IPS-18a (cell line): ENCODE measurements around the gene SIK3.

Experiments
- H3K27ac ChIP-seq: one replicate; pipeline ENCODE4 v1.5.1; 2013; ENCODE audit warnings: low read length
- H3K27me3 ChIP-seq: one replicate; pipeline ENCODE4 v1.6.1; 2013; ENCODE audit warnings: mild to moderate bottlenecking, low read length; ENCODE audit not compliant: control insufficient read depth, insufficient read depth
- H3K36me3 ChIP-seq: one replicate; pipeline ENCODE4 v1.6.1; 2013; ENCODE audit warnings: low read depth, low read length; ENCODE audit not compliant: control insufficient read depth
- H3K4me1 ChIP-seq: one replicate; pipeline ENCODE4 v1.6.1; 2013; ENCODE audit warnings: low read depth, low read length; ENCODE audit not compliant: control insufficient read depth
- H3K4me3 ChIP-seq: one replicate; pipeline ENCODE4 v1.5.1; 2013; ENCODE audit warnings: low read length
- H3K9ac ChIP-seq: one replicate; pipeline ENCODE4 v1.6.1; 2013; ENCODE audit warnings: mild to moderate bottlenecking, low read length, moderate library complexity
- H3K9me3 ChIP-seq: one replicate; pipeline ENCODE4 v1.6.1; 2013; ENCODE audit warnings: low read depth, low read length; ENCODE audit not compliant: control insufficient read depth

Gene SIK3

DNA sequence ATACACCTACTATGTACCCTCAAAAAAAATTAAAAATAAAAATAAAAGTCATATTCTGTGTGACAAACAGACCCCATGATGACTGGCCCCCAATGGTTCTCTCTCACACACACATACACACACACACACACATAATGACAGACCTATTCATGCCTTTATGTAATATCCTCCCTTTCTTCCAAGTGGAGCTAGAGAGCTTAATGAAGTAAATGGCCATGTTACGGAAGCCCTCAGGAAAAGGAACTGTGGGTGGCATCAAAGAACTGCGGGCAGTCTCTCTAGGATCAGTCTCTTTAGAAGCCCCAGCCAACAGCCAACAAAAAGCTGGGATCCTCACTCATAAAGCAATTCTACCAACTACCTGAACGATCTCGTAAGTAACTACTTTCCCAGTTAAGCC, 125.5 kb downstream of the SIK3 start:
- H3K4me3 ChIP-seq: no peak overlapping the region
- H3K27ac ChIP-seq: no peak overlapping the region
- no peaks in the 10 kb centered on the region for H3K36me3 ChIP-seq
- H3K4me1 ChIP-seq: peaks cover 9% of the 10 kb centered on the region
- H3K27me3 ChIP-seq: no peaks in the 10 kb centered on the region
- H3K9ac ChIP-seq: no peak overlapping the region
- no peaks in the 10 kb centered on the region for H3K9me3 ChIP-seq

DNA sequence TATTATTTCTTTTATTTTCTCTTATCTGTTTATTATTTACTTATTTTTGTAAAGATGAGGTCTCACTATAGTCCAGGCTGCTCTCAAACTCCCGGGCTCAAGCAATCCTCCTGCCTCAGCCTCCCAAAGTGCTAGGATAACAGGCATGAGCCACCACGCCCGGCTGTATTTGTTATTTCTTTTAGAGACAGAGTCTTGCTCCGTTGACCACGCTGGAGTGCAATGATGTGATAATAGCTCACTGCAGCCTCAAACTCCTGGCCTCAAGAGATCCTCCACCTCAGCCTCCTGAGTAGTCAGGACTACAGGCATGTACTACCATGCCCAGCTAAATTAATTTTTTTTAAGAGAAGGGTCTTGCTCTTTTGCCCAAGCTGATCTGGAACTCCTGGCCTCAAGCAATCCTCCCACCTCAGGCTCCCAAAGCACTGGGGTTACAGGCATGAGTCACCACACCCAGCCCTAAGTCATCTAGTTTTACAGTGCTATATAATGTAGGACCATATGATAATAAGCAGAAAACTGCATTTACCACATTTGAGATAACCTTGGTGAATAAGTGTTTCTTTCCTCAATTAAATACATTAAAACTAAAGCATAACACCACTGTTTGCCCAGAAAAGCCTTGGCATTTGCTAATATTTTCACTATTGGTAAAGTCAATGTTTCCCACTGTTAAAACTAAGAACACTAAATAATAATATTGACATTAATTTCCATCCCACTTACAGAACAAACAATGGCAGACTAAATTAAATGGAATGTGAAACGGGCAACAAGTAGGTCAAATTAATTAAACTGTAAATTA, 127.5 kb downstream of the SIK3 start:
- Histone ChIP-seq H3K9me3 (no peaks in the 10 kb centered on the region), H3K27ac (no peak overlapping the region), H3K4me3 (no peak overlapping the region), H3K36me3 (no peaks in the 10 kb centered on the region), H3K27me3 (no peaks in the 10 kb centered on the region), H3K9ac (no peak overlapping the region), H3K4me1 (peaks cover 5% of the 10 kb centered on the region)

DNA sequence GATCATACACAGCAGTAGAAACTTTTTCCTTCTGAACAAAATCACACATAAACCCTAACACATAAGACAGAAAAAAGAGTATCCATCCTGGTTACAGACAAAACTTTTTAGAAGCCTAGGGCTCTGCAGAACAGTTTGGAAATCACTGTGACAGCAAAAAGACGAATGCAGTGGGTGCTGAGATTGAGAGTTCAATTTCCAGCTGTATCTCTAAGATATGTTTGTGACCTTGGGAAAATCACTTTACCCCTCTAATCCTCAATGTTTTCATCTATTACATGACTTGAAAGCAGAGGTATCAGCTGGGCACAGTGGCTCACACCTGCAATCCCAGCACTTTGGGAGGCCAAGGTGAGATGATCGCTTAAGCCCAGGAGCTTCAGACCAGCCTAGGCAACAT, 128.5 kb downstream of the SIK3 start:
- H3K27ac ChIP-seq: no peak overlapping the region
- no peak overlapping the region for H3K9ac ChIP-seq
- no peaks in the 10 kb centered on the region for H3K9me3 ChIP-seq
- H3K27me3 ChIP-seq: no peaks in the 10 kb centered on the region
- peaks cover 5% of the 10 kb centered on the region for H3K4me1 ChIP-seq
- no peaks in the 10 kb centered on the region for H3K36me3 ChIP-seq
- no peak overlapping the region for H3K4me3 ChIP-seq

DNA sequence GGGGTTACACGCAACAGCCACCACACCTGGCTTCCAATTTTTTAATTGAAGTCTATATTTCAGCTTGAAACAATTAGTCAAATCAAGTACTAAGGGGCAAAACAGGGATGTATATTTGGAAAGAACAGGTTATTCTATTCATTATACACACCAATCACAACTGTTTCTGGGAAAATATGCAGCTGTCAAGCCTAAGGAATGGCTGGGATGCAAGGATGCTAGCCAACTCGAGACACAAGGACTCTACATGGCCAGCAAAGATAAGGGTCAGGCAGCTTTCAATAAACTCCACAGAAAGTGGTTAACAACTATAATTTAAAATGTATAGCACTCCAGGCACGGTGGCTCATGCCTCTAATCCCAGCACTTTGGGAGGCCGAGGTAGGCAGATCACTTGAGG, 134.0 kb downstream of the SIK3 start:
- no peak overlapping the region for H3K4me3 ChIP-seq
- no peaks in the 10 kb centered on the region for H3K27me3 ChIP-seq
- H3K4me1 ChIP-seq: peaks cover 4% of the 10 kb centered on the region
- no peaks in the 10 kb centered on the region for H3K9me3 ChIP-seq
- H3K9ac ChIP-seq: no peak overlapping the region
- no peak overlapping the region for H3K27ac ChIP-seq
- H3K36me3 ChIP-seq: no peaks in the 10 kb centered on the region

DNA sequence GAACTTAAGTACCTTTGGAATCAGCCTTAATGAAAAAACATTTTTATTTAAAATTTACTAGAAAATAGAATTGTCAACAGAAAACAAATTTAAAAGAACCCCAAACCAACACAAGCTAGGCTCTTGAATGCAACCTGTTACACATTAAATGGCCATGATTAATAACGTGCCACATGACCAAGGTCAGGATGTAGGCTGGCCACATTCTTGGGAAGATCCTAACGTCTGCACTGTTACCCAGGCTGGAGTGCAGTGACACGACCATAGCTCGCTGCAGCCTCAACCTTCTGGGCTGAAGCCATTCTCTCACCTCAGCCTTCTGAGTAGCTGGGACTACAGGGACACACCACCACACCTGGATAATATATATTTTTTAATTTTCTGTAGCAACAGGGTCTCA, 134.4 kb downstream of the SIK3 start:
- no peaks in the 10 kb centered on the region for H3K27me3 ChIP-seq
- no peak overlapping the region for H3K27ac ChIP-seq
- no peak overlapping the region for H3K4me3 ChIP-seq
- no peaks in the 10 kb centered on the region for H3K9me3 ChIP-seq
- H3K36me3 ChIP-seq: no peaks in the 10 kb centered on the region
- no peak overlapping the region for H3K9ac ChIP-seq
- peaks cover 4% of the 10 kb centered on the region for H3K4me1 ChIP-seq

DNA sequence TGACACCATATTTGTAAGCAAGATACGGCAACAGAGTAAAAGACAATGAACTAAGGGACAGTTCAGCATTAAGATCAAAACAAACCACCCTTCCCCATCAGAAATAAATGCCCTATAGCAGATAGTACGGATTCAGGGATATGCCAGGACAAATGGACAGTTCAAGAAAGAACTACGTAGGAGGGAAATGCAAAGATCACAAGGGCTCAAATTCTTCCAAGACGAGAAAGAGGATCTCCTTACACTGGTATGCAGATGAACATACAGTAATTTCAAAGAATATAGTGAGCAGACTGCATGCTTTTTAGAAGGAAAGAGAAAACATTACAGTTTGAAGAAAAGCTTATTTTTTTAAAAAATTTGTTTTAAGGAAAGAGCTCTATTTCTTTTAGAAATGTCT, 136.1 kb downstream of the SIK3 start:
- Histone ChIP-seq H3K27ac (no peak overlapping the region), H3K27me3 (no peaks in the 10 kb centered on the region), H3K36me3 (no peaks in the 10 kb centered on the region)

DNA sequence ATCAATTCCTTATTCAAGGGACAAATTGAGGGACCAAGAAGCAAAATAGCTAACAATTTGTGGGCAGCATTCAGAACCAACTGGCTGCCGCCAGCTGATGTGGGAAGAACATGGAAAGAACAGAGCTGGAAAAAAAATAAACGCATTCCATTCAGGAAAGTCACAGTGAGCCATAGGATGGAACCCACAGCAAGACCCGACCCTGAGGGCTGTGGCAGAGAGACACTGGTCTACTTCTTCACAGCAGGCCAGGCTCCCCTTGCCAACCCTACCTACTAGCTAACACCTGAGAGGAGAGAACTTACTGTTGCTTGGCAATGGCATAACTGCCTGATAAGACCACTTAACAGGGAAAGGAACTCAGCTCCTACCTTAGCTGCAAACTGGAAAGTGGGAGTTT, 137.3 kb downstream of the SIK3 start:
- H3K36me3 ChIP-seq: no peaks in the 10 kb centered on the region

More for the DNA sequence above, 136.1 kb downstream of the SIK3 start:
- Histone ChIP-seq H3K9ac (no peak overlapping the region), H3K4me3 (no peak overlapping the region), H3K9me3 (no peaks in the 10 kb centered on the region), H3K4me1 (peaks cover 4% of the 10 kb centered on the region)

DNA sequence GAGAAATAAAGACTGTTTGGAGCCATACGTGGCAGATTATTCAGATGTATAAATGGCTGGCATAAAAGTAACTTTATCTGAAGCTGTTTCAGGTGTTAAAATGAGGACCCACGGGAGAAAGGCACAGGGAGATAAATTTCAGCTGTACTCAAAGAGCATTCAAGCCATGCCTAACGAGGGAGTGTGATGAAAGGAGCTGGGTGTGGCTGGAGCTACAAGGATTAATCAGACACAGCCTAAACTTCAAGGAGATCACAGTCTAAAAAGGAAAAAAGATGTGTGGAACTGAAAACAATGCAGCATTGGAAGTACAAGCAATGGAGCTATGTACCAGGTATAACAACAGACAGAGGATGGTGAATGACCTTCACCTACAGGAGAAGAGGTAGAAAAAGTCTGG, 140.0 kb downstream of the SIK3 start:
- Histone ChIP-seq H3K36me3 (peaks cover 9% of the 10 kb centered on the region), H3K27ac (no peak overlapping the region), H3K4me3 (no peak overlapping the region), H3K4me1 (peaks cover 9% of the 10 kb centered on the region), H3K9ac (no peak overlapping the region), H3K9me3 (no peaks in the 10 kb centered on the region), H3K27me3 (no peaks in the 10 kb centered on the region)

More for the DNA sequence above, 137.3 kb downstream of the SIK3 start:
- H3K9me3 ChIP-seq: no peaks in the 10 kb centered on the region
- peaks cover 9% of the 10 kb centered on the region for H3K4me1 ChIP-seq
- no peak overlapping the region for H3K27ac ChIP-seq
- H3K4me3 ChIP-seq: no peak overlapping the region
- no peak overlapping the region for H3K9ac ChIP-seq
- H3K27me3 ChIP-seq: no peaks in the 10 kb centered on the region

DNA sequence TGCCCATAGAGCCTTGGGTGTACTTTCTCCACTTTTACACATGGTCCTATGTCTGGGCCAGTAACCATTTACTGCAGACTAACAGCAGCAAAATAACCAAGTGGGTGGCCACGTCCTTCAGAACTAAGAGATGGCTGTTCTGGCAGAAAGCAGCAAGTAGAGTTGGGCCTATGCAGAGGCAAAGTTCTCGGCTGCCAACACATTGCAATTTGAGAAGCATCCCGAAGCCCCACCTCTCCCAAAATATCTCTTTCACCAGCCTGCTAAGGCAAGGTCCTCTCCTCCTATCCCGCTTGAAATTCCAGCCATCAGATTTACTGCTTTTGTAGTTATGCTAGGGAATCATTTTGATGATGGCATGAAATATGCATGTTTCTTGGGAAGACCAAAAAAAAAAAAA, 142.3 kb downstream of the SIK3 start:
- no peak overlapping the region for H3K9ac ChIP-seq
- H3K27ac ChIP-seq: no peak overlapping the region
- H3K27me3 ChIP-seq: no peaks in the 10 kb centered on the region
- H3K4me3 ChIP-seq: no peak overlapping the region
- no peaks in the 10 kb centered on the region for H3K9me3 ChIP-seq
- peaks cover 9% of the 10 kb centered on the region for H3K36me3 ChIP-seq
- H3K4me1 ChIP-seq: peaks cover 5% of the 10 kb centered on the region

DNA sequence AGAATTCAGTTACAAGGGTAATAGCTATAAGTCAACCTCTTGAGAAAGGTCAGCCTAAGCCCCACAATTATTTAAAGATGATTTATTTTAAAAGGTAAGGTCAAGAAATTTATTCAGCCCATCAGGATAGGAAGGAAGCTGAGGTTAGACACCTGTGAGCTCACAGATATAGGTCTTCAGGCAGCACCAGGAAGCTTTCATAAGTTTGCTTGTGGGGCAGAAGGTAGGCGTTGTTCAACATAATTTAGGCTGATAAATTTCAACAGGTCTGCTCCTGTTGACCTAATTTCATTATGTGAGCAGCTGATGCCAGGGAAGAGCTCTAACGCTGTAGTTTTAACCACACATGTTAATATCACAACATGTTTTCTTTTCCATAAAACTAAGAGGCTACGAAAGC, 142.7 kb downstream of the SIK3 start:
- peaks cover 9% of the 10 kb centered on the region for H3K36me3 ChIP-seq
- H3K9ac ChIP-seq: no peak overlapping the region
- H3K4me1 ChIP-seq: peaks cover 5% of the 10 kb centered on the region
- no peaks in the 10 kb centered on the region for H3K9me3 ChIP-seq
- no peak overlapping the region for H3K4me3 ChIP-seq
- no peaks in the 10 kb centered on the region for H3K27me3 ChIP-seq
- no peak overlapping the region for H3K27ac ChIP-seq

DNA sequence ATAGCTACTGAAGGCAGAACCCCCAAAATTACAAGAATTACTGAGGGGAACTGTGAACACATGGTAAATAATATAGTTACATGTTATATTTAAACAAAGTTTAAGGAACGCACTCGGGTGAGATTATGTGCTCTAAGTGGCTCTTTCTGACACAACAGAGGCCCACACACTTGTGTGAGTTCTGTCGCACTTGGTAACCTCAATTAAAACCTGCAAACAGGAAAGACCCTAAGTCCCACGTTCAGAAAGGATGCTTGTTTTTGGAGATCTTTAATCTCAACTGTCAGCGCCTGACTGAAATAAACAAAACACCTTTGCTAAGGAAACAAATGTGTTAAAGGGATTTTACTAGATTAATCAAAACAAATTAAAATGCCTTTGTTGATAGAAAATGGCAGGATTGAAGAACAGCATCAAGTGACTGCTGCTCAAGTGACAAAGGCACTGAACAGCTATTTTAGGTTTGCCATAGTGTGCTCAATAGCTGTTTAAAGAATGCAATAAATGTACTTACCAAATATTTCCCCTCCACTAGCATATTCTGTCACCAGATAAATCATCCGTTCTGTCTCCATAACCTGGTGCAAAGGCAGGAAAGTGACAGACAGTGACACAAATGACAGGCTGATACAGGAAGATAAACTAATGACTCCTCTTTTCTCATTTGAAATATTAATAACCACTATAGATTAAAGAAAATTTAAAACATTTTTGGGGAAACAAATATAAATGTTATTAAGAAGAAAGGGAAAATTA, 144.5 kb downstream of the SIK3 start:
- Histone ChIP-seq H3K36me3 (peaks cover 14% of the 10 kb centered on the region), H3K4me1 (peaks cover 5% of the 10 kb centered on the region), H3K27ac (no peak overlapping the region), H3K4me3 (no peak overlapping the region), H3K9me3 (no peaks in the 10 kb centered on the region), H3K9ac (peak overlapping the region; percentile 3), H3K27me3 (no peaks in the 10 kb centered on the region)

DNA sequence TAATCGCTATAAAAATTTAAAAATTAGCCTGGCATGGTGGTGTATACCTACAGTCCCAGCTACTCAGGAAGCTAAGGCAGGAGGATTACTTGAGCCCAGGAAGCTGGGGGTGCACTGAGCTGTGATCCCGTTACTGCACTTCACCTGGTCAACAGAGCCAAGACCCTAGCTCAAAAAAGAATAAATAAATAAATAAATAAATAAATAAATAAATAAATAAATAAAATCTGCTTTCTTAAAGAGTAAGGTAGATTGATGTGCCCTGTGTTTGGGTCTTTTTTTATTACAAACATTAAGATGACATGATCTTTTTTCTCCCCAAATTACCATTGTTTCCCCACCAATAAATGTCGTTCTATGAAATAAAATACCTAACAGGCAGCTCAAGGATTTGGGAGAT, 146.5 kb downstream of the SIK3 start:
- Histone ChIP-seq H3K27me3 (no peaks in the 10 kb centered on the region), H3K4me3 (no peak overlapping the region), H3K36me3 (peaks cover 14% of the 10 kb centered on the region), H3K27ac (no peak overlapping the region), H3K9ac (no peak overlapping the region), H3K4me1 (peaks cover 5% of the 10 kb centered on the region), H3K9me3 (no peaks in the 10 kb centered on the region)
